NCI-H1694 treated with DMSO at 0.1 percent for 48 hours (cell line): ENCODE results near the gene ACTL10.

Experiments
- DNase-seq: peaks from one replicate; lab custom pipeline; 2025; lab: John Stamatoyannopoulos, UW

ACTL10 gene

GRCh38 chr20:33677991-33678702, 11.4 kb downstream of the ACTL10 start:
- no peak for DNase-seq

- no peak for DNase-seq
These were observed 13.2 kb downstream of the ACTL10 start for GRCh38 chr20:33679758-33680485.

- DNase-seq = no peak
These were observed 13.9 kb downstream of the ACTL10 start for GRCh38 chr20:33680686-33681085.

GRCh38 chr20:33681288-33681687, 14.5 kb downstream of the ACTL10 start:
- no peak for DNase-seq

GRCh38 chr20:33681728-33682353, 15.1 kb downstream of the ACTL10 start:
- DNase-seq = no peak

GRCh38 chr20:33684533-33685327, 18.0 kb downstream of the ACTL10 start:
- DNase-seq = no peak

GRCh38 chr20:33685328-33686099, 18.8 kb downstream of the ACTL10 start:
- DNase-seq = peak; percentile 62

- peak; percentile 82 for DNase-seq
These were observed 19.6 kb downstream of the ACTL10 start, which contains the start of gene E2F1 for GRCh38 chr20:33686100-33686983. Gene E2F1, minus strand, starts transcription at chr20:33686385. Its CDS starts 121 bp downstream, at chr20:33686264.

- DNase-seq = no peak
These were observed 20.2 kb downstream of the ACTL10 start for GRCh38 chr20:33686984-33687366.

- DNase-seq = no peak
These were observed 20.7 kb downstream of the ACTL10 start for GRCh38 chr20:33687370-33687915.

- DNase-seq = no peak
These were observed 21.5 kb downstream of the ACTL10 start for GRCh38 chr20:33687993-33688937.

- no peak for DNase-seq
These were observed 22.2 kb downstream of the ACTL10 start for GRCh38 chr20:33688938-33689424.

GRCh38 chr20:33689493-33689892, 22.8 kb downstream of the ACTL10 start:
- no peak for DNase-seq

- no peak for DNase-seq
These were observed 23.2 kb downstream of the ACTL10 start for GRCh38 chr20:33689973-33690372.

GRCh38 chr20:33693289-33693688, 26.5 kb downstream of the ACTL10 start:
- DNase-seq = no peak

- no peak for DNase-seq
These were observed 27.2 kb downstream of the ACTL10 start for GRCh38 chr20:33693741-33694638.

GRCh38 chr20:33694639-33695012, 27.9 kb downstream of the ACTL10 start:
- DNase-seq = peak; percentile 12

GRCh38 chr20:33696448-33696847, 29.7 kb downstream of the ACTL10 start:
- no peak for DNase-seq
